ENCODE measurements around the gene MYLK.

The MYLK gene

DNA sequence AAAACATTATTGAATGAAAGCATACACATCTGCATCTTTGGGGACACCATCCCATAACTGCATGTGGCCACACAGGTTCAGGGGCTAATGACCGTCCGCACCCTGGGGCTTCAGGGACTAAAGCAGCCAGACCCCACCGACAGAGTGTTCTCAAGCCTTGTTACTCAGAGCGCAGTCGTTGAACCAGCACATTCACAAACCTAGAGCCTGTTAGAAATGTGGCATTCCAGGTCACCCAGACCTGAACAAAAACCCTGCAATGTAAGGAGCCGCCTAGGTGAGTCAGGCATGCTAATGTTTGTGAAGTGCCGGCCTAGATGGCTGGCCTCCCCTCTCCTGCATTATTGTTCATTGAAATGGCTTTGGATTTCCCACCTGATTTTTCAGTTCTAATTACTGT, 247.0 kb downstream of the MYLK start:
- DNase-seq = no peak

- no peak for DNase-seq
Observed at GRCh38 chr3:123636431-123636841, 247.7 kb downstream of the MYLK start.

- DNase-seq = no peak
Observed at GRCh38 chr3:123635717-123636116, 248.4 kb downstream of the MYLK start.

DNA sequence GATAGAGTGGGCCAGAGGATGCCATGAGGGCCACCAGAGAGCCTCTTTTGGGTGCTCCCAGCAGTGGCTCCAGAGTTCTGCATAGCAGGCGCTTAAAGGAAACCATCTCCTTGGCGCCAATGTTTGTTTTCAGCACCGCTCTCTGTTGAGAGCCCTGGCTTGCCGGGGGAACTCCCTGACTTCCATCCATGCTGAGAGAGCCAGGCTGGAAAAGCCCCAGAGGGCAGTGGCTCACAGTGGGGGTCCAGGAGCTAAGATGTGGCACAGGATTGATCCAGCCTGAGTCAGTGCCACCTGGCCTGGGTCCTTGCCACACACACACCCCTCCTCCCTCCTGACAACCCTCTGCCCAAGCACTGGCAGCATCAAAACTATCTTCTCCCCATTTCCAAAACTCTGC, 248.9 kb downstream of the MYLK start:
- DNase-seq = no peak

DNA sequence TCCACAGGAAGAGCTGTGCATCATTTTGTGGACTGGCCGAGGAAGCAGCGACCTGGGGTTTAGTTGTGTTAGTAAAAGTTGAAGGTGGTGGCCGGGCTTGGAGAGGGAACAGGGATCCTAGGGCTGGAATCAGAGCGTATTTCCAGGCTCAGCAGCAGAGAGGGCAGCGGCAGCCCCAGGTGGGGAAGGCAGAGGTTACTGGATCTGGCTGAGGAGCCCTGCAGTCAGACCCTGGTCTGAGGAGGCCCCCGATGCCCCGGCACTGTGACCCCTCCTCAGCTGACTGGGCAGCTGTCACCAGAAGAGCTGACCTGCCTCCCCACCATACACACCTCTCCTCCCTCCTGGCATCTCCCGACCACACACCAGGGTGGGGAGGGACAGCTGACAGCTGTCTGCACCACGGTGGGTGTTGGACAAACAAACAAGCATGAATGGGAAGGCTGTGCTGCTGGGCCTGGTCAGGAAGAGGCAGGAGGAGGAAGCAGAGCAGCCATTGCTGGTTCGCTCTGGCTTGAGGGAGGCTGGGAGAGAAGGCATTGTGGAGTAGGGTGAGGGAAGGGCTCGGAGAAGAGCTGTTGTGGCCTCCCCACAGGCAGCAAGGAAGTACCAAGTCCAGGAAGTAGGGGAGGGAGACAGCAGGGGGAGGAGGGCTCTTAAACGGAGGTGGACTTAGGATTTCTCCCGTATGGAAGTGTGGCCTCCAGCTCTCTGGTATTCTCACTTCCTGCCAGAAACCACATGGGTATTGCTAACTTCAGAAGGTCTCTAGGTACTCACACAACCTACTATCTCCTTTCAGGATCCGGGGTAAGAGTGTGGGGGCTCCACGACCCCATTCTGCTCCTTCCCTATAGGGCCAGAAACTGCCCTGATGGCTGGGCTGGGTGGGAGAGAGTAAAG, 249.7 kb downstream of the MYLK start:
- no peak for DNase-seq

DNA sequence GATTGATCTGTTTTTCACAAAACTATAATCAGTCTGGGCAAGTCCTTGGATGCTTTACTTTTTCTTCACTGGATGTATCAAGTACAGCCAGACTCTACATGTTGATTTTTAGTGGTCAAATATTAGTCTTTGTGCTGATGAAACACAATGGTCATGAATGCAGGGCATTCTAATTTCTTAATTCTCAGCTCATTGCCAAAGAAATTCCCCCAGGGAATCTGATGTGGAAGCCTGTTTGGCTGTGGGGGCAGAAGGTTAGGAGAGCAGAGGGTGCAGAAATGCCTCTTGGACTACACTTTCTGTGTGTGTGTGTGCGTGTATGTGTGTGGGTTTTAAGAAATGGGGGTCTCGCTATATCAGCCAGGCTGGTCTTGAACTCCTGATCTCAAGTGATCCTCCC, 250.6 kb downstream of the MYLK start:
- no peak for DNase-seq

GRCh38 chr3:123632161-123632655, 251.9 kb downstream of the MYLK start:
- no peak for DNase-seq

- no peak for DNase-seq
Observed at GRCh38 chr3:123629747-123630047, 254.4 kb downstream of the MYLK start.

DNA sequence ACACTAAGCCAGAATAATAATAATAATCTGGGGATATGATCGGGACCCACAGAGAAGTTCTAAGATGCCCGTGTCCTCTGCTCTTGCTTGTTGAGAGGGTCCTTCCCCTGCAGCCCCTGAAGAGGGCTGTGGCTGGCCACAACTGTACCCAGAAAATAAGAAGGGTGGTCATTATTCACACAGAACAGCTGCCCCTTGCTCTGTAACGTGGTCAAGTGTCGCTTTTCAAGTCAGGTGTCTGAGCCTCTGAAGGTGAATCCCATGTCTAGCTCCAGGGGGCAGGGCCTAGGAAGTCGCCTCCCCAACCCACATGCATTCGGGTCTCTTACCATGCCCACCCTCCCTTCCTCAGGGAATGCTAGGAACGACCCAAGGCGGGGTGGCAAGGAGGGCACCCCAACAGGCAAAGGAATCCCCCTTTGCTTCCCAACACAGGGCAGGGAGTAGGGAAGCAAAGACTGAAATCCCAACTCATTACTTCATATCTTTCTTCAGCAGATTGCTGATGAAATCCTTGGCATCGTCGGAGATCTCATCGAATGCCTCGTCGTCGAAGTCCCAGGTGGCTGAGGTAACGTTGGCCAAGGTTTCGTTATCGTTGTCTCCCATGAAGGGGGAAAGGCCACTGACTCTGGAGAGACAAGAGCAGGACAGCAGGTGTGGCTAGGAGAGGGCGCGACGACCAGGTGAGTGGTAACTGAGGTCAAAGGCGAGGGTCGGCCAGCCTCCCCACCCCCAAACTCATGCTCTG, 255.0 kb downstream of the MYLK start:
- no peak for DNase-seq

- no peak for DNase-seq
Observed at GRCh38 chr3:123627673-123628670, 256.2 kb downstream of the MYLK start.

- no peak for DNase-seq
Observed at GRCh38 chr3:123626881-123627280, 257.3 kb downstream of the MYLK start.

DNA sequence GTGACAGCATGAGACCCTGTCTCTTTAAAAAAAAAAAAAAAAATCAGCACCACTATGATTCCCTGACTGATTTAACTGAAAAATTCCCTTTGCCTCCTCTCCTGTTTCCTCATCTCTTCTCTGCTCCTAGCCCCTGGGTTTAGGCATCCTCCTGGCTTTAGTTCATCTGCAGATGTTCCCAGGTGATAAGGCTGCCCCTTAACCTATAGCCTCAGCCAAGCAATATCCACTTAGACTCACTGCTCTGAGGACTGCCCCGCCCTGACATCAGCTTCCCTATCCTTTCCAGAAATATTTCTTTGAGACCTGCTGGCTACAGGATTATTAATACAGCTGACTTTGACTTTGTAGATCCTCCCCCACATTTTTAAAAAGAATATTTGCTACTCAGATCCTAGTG, 259.8 kb downstream of the MYLK start:
- DNase-seq = no peak

GRCh38 chr3:123623346-123623880, 260.7 kb downstream of the MYLK start:
- no peak for DNase-seq

GRCh38 chr3:123622766-123623165, 261.4 kb downstream of the MYLK start:
- no peak for DNase-seq

DNA sequence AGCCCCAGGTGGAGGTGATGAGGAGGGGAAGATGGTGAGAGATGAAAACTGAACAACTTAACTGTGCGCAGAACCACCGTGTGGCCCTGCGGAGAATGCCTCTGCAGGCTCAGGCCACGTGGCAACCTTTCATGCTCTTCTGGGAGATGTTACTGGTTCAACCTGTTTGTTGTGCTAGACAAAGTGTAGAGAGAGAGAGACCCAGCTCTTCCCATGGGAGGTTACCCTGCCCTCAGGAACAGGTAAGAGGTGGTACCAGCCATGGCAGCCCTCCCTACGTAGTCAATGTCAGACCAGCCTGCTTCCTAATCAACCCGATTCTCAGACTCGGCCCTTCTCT, 262.3 kb downstream of the MYLK start:
- DNase-seq = no peak

DNA sequence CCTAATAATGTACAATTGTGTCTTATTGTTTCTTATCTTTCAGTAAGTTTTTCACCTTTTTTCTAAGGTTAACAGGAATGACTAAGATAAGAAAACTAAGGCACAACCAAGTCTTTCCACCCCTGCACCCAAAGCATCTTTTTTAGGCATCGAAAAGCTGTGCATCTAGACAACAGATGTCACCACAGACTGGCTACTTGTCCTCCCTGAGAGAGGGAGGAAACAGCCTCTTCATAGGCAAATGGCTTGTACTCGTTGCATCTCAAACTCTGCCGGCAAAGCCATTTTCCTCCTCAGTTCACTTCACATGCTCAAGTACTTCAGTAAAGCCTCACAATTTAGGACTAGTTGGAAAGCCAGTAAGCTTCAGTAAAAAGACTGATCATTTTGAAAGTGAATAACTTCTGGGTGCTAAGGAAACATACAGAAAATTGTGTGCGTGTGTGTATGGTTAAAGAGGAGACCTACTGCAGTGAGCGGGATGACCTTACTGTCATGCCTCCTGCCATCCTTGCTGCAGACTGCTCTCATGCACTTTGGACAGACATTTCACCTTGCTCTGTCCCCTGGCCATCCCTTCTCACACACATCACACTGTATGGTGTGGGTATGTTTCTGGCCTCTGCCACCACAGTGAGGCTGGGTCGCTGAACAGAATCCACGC, 262.8 kb downstream of the MYLK start:
- no peak for DNase-seq

DNA sequence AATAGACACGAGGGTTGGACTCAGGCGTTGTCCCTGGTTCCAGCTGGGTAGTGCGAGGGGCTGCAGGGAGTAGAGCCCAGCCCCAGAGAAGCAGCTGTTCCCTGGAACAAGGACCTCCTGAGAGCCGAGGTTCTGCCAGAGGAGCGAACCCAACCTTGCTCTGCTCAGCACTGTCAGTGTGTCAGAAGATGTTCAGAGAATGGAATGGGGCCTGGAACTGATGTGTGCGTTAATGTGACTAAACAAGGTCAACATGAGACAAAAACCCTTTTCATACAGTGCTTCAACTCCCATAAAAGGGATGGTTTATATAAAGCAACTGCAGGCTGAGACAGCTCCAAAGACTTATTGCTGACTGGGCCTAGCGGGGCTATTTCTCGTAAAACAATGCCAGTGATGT, 263.8 kb downstream of the MYLK start:
- no peak for DNase-seq

DNA sequence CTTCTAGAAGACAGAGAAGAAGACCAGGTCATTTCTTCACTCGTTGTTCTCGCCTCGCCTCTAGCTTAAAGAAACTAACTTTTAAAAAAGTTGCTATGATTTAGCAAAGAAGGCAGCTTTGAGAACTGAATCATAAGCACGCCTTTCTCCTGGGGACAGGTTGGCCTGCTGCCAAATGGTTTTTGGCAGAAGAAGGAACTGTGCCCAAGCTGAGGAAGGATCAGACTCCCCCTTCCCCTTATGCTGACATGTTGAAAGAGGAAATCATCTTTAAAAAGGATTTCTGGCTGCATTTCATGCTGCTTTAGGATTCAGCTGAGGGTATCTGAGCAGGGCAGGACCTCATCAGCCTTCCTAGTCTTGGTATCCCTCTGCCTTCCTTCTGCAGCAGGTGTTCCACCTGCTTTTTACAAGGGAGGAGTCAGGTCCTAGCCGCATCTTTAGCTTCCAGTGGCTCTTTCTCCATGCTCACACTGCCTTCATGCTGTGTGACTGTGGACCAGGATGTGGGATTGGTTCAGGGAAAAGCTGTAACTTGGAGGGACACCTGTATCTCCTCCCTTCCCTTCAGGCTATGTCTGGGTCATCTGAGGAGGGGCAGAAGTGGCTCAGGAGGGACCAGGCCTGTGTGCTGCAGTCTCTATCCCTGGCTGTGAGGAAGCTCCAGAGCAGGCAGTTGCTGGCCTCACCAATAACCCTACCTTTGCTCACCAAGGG, 265.2 kb downstream of the MYLK start:
- no peak for DNase-seq

DNA sequence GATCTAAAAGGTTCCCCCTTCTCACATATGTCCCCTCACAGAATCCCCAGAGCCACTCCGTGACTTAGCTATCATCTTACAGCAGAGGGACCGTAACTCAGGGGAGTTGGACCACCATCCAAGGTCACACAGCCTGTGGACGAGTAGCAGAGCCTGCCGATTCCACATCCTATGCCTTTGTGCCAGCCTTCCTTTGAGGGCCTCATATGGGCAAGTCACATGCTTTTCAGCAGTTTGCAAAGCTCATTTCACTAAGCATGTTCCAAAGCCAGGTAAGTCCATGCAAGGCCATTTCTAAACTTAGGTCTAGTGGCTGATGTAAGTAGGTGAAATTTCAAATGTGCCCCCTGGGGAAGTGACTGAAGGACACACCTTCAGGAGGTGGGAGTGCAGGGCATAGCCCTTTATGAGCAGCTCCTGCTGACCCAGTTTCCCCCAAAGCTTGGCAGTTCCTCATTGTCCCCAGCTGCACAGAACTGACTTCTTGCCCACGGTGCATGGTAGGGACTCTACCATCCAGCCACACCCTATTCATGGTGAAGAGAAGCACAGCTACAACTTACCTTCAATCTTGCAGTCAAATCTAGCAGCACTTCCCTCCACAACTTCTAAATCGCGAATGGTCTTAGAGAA, 265.9 kb downstream of the MYLK start:
- no peak for DNase-seq

DNA sequence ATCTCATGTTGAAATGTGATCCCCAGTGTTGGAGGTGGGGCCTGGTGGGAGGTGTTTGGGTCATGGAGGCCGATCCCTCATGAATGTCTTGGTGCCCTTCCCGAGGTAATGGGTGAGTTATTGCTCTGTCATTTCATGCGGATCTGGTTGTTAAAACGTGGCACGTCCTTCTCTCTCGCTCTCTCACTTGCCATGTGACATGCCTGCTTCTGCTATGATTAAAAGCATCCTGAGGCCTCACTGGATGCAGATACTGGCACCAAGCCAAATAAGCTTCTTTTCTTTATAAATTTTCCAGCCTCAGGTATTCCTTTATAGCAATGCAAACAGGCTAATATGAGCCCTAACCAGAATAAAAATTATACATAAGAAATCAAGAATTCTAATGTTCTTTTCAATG, 267.5 kb downstream of the MYLK start:
- no peak for DNase-seq

- DNase-seq = no peak
Observed at GRCh38 chr3:123613543-123613942, 270.6 kb downstream of the MYLK start.
